Neural crest cell (in vitro differentiated cells): ENCODE results near the gene GINS2. TPM values are rescaled to one million over a fixed set of nuclear protein-coding genes. Genes with fewer than 3 reads are reported as not detected.
A peak's percentile ranks its signal among the peaks of the same experiment; 100 is the strongest.

Experiments used
- DNase-seq: peaks from one replicate; pipeline ENCODE4 v3.0.0; 2021; ENCODE audit warnings: low read depth, mixed read lengths, low spot score
- H3K27ac Mint-ChIP-seq: one replicate; pipeline ENCODE4 v1.8.0; 2021; ENCODE audit warnings: mild to moderate bottlenecking, mixed read lengths; ENCODE audit not compliant: unreplicated experiment
- H3K27me3 Mint-ChIP-seq: 2 replicates; pipeline ENCODE4 v1.8.0; 2021; ENCODE audit warnings: low read depth, mild to moderate bottlenecking, mixed read lengths
- H3K36me3 Mint-ChIP-seq: 2 replicates; pipeline ENCODE4 v1.8.0; 2021; ENCODE audit warnings: low read depth, mild to moderate bottlenecking, mixed read lengths
- H3K4me1 Mint-ChIP-seq: 2 replicates; pipeline ENCODE4 v1.8.0; 2021; ENCODE audit warnings: mixed read lengths
- H3K4me3 Mint-ChIP-seq: one replicate; pipeline ENCODE4 v1.8.0; 2021; ENCODE audit warnings: mild to moderate bottlenecking, mixed read lengths
- H3K9me3 Mint-ChIP-seq: 2 replicates; pipeline ENCODE4 v1.8.0; 2021; ENCODE audit warnings: mixed read lengths
- total RNA-seq: library from RNA; stranded (reverse); gene quantifications from 2 replicates; pipeline ENCODE4 v1.2.1, GENCODE V29; 2021
- TF ChIP-seq, protein P1 (sequence below): fragments of 200-600 bp; sonication (generic); conservative IDR thresholded peaks from 2 replicates; pipeline ENCODE4 v1.5.0; 2021; ENCODE audit warnings: antibody characterized with exemption, mild to moderate bottlenecking

GINS2 gene
- total RNA-seq, 1 donor from 2014 or later = 82.2 TPM

DNA sequence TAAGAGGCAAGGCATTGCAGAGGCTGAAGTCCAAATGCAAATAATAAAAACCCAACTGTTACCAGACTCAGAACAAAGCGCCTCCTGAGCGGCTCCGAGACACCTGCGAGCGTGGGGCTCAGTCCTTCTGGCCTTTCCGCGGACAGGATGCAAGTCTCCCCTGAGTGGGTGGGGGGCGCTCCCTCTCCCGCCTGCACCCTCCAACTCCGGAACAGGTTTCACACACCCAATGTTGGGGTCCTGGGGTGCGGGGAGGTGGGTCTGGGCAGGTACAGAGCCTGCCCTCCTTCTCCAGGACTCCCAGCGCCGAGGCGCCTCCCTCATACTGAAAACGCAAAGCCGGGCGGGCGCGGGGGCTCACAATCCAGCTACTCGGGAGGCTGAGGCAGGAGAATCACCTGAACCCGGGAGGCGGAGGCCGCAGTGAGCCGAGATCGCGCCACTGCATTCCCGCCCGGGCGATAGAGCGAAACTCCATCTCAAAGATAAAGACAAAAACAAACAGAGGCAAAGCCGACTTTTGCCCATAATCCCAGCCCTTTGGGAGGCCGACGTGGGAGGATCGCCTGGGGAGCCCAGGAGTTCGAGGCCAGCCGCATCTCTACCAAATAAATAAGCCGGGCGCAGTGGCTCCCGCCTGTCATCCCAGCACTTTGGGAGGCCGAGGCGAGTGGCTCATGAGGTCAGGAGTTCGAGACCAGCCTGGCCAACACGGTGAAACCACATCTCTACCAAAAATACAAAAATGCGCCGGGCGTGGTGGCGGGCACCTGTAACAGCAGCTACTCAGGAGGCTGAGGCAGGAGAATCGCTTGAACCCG is 893 bp downstream of the GINS2 start:
- DNase-seq = no peak
- peak overlapping the region; percentile 84 for H3K4me3 Mint-ChIP-seq
- H3K4me1 Mint-ChIP-seq = peaks cover 37% of the 10 kb centered on the region
- TF ChIP-seq, protein P1, sequence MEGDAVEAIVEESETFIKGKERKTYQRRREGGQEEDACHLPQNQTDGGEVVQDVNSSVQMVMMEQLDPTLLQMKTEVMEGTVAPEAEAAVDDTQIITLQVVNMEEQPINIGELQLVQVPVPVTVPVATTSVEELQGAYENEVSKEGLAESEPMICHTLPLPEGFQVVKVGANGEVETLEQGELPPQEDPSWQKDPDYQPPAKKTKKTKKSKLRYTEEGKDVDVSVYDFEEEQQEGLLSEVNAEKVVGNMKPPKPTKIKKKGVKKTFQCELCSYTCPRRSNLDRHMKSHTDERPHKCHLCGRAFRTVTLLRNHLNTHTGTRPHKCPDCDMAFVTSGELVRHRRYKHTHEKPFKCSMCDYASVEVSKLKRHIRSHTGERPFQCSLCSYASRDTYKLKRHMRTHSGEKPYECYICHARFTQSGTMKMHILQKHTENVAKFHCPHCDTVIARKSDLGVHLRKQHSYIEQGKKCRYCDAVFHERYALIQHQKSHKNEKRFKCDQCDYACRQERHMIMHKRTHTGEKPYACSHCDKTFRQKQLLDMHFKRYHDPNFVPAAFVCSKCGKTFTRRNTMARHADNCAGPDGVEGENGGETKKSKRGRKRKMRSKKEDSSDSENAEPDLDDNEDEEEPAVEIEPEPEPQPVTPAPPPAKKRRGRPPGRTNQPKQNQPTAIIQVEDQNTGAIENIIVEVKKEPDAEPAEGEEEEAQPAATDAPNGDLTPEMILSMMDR = no peak
- no peaks in the 10 kb centered on the region for H3K9me3 Mint-ChIP-seq
- H3K27ac Mint-ChIP-seq = peak overlapping the region; percentile 81
- peaks cover 3% of the 10 kb centered on the region for H3K36me3 Mint-ChIP-seq
- no peaks in the 10 kb centered on the region for H3K27me3 Mint-ChIP-seq

DNA sequence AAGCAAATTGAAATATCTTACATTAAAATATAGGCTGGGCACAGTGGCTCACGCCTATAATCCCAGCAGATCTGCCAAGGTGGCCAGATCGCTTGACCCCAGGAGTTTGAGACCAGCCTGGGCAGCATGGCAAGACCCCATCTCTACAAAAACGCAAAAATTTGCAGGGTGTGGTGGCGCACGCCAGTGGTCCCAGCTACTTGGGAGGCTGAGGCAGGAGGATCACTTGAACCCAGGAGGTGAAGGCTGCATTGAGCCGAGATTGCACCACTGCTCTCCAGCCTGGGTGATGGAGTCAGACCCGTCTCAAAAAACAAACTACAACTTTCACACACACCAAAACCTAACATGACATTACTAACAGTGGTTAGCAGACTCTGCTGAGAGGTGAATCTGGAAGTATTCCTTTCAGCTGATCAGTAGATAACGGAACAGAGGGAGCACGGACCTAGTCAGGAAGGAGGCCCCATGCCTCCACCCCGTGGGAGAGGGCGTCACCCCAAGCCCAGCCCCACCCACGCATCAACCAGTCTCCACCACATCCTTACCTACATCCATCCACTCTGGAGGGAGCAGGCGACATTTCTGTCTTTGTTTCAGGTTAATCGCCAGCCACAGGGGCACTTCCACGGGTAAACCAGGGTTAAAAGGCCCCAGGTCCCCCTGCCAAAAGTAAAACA is 1.7 kb downstream of the GINS2 start:
- H3K4me3 Mint-ChIP-seq = peak overlapping the region; percentile 84
- H3K36me3 Mint-ChIP-seq = peaks cover 3% of the 10 kb centered on the region
- H3K27me3 Mint-ChIP-seq = no peaks in the 10 kb centered on the region
- peaks cover 37% of the 10 kb centered on the region for H3K4me1 Mint-ChIP-seq
- peak overlapping the region; percentile 31 for H3K27ac Mint-ChIP-seq
- H3K9me3 Mint-ChIP-seq = no peaks in the 10 kb centered on the region
- no peak for DNase-seq
- TF ChIP-seq, protein P1 = no peak

DNA sequence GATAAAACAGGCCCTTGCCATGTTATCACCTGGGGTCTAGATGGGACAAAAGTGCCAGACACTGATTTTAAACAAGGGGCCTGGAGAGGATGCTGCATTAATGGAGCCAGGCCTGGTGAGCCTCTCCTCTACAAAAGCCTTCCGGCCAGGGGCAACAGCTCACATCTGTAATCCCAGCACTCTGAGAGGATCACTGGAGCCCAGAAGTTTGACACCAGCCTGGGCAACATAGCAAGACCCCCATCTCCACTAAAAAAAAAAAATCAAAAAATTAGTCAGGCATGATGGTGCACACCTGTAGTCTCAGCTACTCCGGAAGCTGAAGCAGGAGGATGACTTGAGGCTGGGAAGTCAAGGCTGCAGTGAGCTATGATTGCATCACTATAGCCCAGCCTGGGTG is 3.5 kb downstream of the GINS2 start:
- no peak for DNase-seq
- Mint-ChIP-seq H3K36me3 (peaks cover 7% of the 10 kb centered on the region), H3K27ac (no peak overlapping the region), H3K9me3 (no peaks in the 10 kb centered on the region), H3K4me3 (no peak overlapping the region), H3K27me3 (no peaks in the 10 kb centered on the region), H3K4me1 (peaks cover 32% of the 10 kb centered on the region)
- TF ChIP-seq, protein P1 = no peak

DNA sequence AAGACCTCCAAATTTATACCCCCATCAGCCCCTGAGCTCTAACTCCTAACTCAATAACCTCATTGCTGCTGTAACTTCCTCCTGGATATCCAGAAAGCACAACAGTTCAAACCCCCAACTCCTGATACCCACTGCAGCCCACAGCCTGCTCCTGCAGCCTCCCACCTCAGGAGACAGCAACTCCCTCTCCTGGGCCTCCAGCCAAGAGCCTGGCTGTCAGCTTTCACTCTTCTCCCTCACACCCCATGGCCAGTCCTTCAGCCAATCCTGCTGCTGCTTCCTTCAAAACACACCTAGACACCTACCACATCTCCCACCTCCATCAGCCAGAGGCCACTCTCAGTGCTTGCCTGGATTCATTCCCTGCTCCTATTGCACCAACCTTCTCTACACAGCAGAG is 5.4 kb downstream of the GINS2 start:
- Mint-ChIP-seq H3K27ac (no peak overlapping the region), H3K9me3 (no peaks in the 10 kb centered on the region), H3K4me3 (peak overlapping the region; percentile 16), H3K27me3 (no peaks in the 10 kb centered on the region), H3K36me3 (peaks cover 11% of the 10 kb centered on the region), H3K4me1 (peaks cover 22% of the 10 kb centered on the region)
- no peak for DNase-seq
- TF ChIP-seq, protein P1 = no peak

DNA sequence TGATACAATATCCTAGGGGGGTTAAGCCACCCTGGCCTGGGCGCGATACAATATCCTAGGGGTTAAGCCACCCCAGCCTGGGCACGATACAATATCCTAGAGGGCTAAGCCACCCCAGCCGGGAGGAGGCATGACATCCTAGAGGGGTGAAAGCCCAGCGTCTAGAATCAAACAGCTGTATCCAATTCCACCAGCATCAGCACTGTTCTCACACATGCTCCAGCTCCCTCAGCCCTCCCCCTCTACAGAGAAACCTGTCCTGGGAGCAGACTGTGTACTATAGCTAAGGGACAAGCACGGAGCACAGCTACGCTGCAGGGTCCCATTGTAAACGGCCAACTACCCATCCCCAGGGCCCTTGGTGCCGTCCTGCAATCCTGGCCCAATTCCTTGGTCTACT is 6.2 kb downstream of the GINS2 start:
- TF ChIP-seq, protein P1 = no peak
- no peak for DNase-seq
- Mint-ChIP-seq H3K36me3 (peaks cover 10% of the 10 kb centered on the region), H3K4me3 (peak overlapping the region; percentile 16), H3K9me3 (no peaks in the 10 kb centered on the region), H3K4me1 (peaks cover 20% of the 10 kb centered on the region), H3K27ac (no peak overlapping the region), H3K27me3 (no peaks in the 10 kb centered on the region)
